ENCODE measurements around the gene PADI1.

The PADI1 gene

DNA sequence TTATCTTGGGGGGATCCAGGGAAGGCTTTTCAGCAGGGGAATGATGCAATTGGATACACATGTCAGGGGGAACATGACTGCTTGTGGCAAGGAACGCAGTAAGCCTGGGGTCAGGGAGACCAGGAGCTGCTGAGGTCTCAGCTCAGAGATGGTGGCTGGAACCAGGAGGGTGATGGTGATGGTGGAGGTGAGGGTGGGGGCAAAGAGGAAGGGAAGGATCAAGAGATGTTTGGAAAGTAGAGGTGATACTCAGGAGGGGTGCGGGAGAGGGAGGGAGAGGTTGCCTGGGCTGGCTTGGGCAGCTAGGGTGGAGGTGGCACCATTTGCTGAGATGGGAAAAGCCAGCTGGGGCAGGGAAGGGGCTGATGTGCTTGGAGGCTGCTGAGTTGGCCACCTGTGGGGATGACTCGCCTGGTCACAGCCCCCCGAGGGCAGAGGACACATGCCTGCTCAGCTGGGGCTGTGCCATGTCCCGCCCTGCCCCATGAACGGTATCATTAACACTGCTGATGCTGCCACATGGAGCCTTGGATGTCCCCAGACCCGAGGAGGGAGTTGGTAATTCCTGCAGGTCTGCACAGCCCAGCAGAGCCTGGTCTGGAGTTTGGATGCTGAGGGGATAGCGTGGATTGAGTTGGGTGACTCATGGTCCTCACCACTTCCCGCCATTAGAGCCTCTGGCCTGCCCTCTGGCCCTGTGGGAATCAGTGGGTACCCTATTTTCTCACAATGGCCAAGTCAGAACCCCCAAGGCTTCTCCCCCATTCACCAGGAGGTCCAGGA lies 6.3 kb upstream of the PADI1 start:
- DNase-seq = peak; percentile 28

DNA sequence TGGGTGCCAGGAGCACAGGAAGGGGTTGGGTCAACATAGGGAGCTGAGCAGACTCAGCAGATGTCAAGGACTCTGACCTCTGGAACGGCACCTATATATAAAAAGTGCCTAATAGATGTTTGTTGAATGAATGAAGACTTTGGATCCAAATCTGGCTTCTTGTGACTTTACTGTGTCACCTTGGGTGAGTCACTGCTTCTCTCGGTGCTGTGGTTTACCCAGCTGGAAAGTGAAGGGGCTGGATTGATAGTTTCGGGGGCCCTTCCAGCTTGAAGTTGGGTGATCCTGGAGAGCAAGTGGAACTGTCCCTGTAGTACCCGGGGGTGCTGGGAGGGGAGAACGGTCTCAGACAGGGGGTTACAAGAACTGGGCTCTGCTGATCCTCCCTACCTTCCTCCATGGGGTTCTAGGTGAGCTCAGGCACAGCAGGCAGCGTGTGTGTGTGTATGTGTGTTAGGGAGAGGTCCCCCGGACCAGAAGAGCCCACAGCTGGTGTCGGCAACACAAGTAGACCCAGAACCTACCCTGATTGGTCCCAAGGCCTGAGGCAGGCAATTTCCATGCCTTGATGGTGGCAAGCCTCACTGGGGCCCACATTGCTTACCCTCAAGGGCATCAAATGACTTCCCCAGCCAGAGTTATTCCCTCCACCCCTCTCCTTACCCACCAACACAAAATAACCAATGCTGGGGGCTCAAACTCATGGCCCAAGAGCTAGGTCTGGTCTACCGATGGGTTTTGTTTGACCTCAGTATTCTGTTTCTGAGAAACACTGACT lies 5.5 kb upstream of the PADI1 start:
- DNase-seq = no peak

DNA sequence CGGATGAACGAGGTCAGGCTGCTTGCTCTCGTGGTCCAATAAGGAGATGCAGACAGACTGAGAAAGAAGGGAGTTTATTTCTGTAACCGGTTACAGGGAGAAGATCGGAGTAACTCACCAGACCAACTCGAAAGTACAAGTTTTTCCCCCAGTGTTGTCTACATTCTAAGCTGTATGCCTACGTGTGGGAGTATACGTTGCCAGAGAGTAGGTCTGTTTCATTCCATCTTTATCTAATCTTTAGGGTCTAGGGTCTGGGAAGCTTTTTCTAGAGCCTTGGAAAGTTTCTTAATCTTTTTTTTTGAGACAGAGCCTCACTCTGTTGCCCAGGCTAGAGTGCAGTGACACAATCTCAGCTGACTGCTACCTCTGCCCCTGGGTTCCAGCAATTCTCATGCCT lies 4.7 kb upstream of the PADI1 start:
- DNase-seq = no peak

DNA sequence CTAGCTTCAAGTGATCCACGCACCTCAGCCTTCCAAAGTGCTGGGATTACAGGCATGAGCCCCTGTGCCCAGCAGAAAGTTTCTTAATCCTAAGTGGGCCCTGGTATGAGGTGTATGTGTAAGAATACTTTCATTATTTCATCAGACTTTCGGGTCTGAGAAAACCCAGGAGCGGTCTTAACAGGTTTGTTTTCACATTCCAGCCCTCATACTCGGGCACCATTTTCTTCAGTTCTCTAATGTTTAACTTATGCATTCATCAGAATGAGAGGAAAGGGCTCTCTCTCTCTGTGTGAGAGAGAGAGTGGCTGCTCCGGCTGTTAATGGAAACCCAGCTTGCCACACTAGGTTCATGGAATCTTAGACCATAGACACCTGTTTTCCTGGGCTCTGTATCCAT lies 4.2 kb upstream of the PADI1 start:
- no peak for DNase-seq

DNA sequence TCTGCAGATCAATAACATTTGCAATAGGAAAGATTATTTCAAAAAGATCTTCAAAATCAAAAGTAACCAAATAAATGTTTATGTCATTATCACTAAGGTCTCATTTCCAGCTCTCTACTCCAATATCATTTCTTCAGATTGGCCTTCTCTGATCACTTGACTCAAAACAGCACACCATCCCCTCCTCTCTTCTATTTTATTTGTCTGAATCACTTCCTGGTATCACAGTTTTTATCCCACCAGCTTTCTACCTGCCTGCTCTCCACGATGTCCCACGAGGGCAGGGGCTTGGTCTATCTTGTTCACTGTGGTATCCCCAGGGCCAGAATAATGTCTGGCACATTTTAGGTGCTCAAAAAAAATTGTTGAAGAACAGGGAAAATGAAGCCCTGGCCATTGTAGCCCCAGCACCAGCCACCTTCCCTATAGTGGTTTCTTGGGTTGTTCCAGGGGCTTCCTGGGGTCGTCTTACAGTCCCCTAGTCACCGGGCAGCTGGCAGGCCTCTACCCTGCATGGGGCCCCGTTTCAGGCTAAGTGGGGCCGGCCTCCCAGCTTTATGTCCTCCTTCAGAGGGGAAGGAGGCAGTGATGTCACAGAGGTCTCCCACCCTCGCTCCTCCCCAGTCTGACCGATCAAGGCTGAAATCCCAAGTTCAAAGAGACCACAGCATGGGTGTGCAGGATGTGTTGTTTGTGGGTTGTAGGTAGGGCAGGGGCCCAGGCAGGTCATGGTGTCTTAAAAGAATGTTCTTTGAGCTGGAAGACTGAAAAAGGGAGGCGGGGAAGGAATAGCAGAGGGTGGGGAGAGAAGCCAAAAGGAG lies 3.5 kb upstream of the PADI1 start:
- DNase-seq = no peak

DNA sequence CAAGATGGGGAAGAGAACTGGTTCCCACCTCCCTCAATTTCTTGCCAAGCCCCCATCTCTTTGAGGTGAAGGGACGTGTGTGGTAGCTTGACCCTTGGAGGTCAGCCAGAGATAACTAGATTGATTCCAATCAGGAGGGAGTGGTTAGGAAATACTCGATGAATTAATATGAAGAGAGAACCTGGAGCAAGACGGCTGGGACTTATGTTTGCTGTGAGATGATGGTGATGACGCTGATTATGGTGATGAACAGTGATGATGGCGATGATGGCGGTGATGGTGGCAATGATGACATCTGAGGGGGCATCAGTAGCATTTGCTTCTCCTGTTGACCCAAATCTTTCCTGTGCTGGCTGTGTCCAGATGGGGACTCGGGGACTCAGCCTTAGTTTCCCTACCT lies 724 bp downstream of the PADI1 start:
- no peak for DNase-seq

DNA sequence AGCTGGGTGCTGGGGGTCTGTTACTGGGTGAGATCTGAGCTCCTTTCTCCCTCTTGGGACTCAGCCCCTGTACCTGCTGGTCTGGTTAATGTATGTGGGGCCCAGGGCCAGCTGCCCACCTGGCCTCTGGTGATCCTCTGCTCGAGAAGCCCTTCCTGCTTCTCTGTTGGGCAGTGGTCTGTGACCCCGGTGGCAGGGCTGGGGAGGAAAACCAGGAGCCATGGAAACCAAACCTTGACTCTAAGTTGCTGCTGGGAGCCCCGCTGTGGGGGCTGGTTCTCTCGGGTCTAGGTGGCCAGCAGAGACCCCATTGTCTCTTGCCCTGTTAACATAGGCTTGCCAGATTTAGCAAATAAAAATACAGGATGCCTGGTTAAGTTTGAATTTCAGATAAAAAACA lies 1.3 kb downstream of the PADI1 start:
- DNase-seq = no peak

DNA sequence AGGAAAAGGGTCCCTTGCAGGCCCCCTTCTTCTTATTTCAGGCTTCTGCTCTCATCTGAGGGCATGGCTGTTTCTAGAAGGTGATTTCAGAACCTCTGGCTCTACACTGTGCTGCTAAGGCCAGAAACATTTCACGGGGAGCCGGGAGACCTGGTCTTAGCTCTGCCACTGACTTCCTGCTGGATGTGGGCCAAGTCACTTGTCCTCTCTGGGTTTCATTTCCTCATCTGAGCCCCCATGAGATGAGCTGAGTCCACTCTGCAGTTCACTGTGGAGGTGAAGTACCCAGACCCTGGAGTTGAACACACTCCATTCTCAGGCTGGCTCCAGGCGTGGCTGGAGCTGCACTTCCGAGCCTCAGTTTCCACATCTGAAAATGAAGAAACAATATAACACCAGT lies 2.1 kb downstream of the PADI1 start:
- DNase-seq = no peak

DNA sequence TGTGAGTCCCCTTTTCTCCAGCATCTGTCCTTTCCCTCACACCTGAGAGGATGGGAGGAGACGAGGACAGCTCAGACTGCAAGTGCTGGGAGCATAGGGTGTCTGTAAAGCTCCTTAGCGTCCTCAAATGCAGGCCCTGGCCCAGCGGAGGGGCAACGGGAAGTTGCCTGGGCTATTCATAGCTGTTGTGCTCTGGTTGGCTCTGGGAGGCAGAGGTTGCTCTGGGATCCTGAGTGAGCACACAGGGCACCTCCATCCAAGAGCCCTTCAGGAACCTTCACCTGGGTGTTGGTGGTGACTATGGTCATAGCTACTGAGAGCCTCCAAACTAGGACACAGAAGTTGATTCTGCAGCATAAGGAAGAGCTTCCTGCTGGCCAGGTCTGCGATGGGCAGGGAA lies 2.6 kb downstream of the PADI1 start:
- DNase-seq = no peak

DNA sequence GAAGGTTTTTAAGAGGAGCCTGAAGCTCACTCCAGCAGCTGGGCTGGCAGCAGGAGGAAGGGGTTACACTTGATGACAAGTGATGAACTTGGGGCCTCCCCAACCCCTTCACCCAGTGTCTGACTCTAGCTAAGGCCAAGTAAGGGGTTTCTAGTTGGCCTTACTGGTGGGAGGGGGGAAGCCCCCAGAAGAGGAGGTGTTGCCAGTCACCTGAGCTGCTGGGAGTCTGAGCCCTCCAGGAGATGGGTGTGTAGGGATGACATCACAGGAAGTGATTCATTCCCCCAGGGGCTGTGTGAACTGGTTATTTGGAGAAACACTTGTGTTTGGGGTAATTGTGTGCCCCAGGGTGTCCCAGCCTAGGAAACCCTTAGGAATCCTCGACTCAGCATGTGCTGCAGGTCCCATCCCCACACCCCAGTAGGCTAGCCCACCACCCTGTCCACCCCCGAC lies 3.1 kb downstream of the PADI1 start:
- DNase-seq = peak; percentile 41

DNA sequence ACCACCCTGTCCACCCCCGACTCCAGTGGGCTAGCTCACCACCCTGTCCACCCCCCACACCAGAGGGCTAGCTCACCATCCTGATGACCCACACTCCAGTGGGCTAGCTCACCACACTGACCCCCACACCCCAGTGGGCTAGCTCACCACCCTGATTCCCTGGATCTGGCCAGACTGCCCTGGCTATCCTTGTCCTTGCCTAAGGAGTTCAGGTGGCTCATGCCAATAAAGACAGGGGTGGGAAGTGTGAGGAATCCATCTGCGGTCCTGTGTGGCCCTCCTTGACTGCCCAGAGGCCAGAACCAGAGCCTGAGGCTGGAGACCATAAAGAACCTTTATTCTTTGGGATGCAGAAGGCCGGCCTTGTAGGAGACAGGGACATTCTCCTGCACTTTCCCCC lies 3.6 kb downstream of the PADI1 start:
- no peak for DNase-seq

DNA sequence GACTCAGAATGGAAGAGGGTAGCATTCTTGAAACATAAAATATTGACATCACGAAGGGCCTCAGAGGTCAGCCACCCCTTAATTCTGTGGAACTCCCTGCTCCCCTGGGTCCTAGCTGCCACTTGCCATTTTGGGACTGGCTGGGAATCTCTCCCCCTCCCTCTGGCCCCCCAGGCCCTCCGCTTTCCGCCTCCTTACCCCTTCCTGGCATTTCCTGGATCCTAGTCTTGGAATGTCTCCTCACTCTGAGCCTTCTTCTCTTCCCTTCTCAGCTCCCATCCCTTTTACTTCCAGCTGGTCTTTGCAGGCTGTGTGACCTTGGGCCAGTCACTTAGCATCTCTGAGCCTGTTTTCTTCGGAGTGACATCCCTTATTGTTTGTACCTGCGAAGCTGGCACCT lies 4.5 kb downstream of the PADI1 start:
- no peak for DNase-seq

DNA sequence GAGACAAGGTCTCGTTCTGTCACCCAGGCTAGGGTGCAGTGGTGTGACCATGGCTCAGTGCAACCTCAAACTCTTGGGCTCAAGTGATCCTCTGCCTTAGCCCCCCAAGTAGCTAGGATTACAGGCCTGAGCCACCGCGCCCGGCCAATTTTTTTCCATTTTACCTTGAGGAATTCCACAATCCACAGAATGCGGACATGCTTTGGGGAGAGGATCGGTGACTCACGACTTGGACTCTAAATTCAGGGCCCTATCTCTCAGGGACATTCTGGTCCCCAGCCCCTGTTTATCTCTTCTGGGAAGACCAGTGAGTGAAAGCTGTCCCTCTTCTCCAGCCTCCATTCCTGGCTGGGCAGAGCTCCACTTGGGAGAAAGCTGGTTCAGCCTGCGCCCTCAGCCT lies 5.2 kb downstream of the PADI1 start:
- DNase-seq = no peak

DNA sequence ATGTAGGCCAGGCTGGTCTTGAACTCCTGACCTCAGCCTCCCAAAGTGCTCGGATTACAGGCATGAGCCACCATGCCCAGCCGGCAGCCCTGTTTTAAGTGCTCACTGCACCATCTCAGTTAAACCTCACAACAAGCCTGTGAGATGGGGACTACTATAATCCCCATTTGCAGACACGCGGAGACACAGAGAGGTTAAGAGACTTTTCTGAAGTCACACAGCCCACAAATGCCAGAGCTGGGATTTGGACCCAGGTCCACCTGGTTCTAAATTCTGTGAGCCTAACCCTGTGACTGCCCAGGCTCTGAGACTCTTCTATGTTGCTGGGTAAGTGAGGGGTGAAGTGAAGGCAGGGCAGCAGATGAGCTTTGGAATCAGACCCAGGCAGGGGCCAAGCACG lies 6.4 kb downstream of the PADI1 start:
- no peak for DNase-seq

DNA sequence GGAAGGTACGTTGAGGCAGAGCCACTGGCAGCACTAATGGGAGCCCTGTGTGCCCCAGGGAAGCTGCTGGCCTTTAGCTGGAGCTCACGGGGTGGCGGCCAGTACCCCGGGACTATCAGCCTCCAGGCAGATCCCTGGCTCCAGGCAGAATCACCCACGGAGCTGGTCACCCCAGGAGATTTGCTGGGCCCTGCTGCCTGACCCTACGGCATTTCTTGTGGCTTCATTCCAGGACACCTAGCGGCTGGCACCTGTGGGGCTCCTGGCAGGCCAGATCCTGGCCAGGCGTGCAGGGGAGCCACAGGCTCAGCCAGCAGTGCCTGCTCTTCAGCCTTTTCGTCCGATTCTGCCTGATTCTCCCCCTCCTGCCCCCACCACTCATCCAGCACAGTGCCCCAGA lies 7.1 kb downstream of the PADI1 start:
- DNase-seq = no peak

DNA sequence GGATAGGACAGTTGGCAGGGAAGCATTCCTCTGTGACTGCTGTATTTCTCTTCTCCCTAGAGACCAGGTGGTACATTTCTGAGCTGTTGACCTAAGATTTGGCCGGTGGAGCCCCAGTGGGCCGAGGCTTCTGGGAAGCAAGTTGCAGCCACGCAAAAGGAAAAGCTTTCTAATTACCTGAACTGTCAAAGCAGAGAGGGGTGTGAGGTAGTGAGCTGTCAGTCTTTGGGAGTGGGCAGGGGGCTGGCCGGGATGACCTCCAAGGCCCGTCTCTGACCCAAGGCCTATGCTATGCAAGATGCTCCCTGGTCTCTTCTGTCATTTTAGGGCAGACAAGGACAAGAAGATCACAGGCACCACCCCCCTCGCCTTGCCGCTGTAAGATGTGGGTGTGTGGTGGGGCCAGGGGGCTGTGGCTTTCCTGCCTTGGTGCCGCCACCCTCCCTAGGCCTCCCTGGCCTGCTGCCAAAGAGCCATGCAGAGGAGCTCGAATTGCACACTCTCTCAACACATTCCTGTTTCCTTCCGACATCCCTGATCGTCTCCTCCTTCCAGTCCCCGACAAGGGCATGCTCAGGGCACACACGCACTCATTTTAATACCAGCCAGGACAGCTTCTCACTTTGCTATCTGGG lies 7.7 kb downstream of the PADI1 start:
- DNase-seq = no peak

DNA sequence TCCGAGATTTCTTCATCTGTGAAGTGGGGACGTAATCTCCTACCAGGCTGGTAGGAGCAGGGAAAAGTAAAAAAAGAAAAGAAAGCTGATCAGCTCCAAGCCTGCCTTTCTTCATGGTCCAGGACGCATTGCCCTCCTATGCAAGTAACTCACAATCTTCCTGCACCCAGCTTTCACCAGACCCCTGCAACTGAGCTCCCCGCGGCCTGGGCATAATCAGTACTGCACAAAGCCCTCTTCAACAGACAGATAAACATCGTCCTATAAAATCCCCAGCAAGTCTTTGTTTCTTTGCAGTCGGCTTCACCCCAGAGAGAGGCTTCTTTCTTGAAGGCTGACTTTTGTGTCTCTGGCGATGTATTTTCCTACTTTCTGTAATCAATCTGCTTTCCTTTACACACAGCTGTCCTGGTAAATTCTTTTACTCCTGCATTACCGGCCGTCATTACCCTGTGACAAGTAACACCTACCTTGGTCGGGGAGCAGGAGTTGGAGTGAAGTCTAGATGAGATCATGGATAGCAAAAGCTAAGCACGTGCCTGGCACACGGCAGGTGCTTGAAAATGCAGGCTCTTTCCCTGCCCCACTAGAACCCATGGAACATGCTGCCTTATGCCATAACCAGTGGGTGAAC lies 8.3 kb downstream of the PADI1 start:
- DNase-seq = no peak

DNA sequence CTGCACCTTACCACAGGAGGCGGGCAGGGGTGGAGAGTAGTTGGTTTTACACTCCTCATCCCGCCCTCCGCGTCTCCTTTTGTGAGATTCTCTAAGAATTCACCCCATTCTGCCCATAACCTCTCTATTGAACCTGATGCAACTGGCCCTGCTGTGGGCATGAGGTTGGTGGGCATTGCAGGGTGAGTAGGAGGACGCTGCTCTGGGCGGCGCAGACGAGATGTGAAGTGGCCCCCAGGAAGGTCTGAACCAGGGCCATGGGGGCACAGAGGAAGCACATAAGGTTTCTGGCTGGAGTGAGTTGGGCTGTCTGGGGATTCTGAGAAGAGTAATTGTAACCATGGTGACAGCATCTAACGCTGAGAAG lies 8.8 kb downstream of the PADI1 start:
- DNase-seq = no peak

DNA sequence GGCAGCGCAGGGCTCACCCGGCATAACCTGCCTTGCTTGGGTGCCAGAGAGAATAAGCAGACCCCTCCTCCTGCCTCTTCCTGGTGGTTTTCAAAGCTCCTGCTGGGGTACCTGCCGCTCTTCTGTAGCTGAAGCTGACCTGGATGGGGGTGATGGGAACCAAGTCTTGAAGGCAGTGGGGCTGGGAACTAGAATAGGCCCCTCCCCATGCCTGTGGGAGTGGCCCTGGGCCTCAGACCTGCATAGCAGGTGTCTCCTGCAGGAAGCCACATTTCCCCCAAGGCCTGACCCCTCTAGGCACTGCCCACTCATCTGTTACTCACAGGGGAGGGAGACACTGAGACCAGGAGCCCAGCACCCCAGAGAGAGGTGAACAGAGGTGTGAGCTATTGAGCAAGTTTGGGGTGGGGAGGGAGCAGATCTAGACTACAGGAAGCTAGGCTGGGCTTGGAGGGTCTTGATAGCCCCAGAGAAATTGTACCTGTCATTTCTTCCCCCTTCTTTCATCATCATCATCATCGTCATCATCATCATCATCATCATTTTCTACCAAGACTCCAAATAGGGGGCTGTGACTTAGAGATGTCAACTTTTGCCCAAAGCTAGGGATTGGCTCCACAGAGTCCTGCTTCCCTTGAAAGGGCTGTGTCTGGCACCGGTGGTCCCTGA lies 10.1 kb downstream of the PADI1 start:
- DNase-seq = no peak

DNA sequence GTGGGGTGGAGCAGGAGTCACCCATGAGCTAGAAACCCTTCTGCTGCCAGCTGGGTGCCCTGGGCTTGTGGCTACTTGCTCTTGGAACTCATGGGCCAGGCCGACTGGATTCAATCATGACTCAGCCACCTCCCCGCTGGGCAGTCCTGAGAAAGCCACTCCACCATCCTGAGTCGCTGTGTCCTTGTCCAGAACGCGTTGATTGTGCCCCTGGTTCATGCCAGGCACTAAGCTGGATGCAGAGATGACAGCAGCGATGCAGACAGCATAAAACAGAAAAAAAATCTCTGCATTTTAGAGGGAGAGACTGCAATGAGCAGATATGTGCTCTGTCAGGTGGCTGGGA lies 10.6 kb downstream of the PADI1 start:
- no peak for DNase-seq

DNA sequence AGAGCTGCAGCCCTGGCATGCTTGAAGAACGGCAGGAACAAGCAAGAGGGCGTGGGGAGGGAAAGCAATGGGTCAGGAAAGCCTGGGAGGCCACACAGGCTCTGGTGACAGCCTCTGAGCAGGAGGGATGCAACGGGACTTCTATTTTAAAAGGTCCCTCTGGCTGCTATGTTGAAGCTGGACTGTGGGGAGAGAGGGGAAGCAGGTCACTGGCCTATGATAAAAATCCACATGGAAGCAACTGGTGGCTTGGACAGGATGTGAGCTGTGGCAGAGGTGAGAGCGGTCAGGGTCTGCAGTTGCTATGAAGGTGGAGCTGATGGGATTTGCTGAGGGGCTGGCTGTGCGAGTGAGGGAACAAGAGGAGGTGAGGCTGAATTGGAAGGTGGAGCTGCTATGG lies 11.2 kb downstream of the PADI1 start:
- no peak for DNase-seq

DNA sequence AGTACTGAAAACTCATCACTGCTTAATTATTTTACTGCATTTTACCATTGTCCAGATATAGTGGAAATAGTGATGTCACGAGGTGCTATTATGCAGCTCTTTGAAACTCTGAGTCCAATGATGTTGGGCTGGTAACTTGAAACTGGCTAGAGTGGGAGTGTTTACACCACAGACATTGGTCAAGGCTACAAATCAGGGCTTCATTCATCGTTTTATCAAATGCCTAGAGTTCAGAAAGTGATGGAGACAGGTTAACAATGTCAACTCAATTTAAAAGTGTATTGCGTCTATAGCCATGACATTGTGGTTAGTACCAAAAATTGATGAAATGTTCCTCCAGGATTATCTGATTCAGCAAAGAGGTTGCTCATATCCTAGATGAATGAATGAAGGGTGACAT lies 12.7 kb downstream of the PADI1 start:
- no peak for DNase-seq

Data from HCEC 1CT (cell line).